ENCODE measurements around the gene ARHGAP15. TPM values are rescaled to one million over a fixed set of nuclear protein-coding genes. Genes with fewer than 3 reads are reported as not detected.

ARHGAP15 gene
- total RNA-seq, 1 donor = 0.43 TPM

- no peak for DNase-seq (ENCODE audit: low read depth)
- no peak overlapping the region for H3K4me3 ChIP-seq (ENCODE audit: low read depth, low read length)
- no peak for TF ChIP-seq CTCF (IDR thresholded peaks at IDR 0.05; ENCODE audit: insufficient read depth, low read depth, low read length)
Observed at GRCh38 chr2:143732871-143733270, 603.7 kb downstream of the ARHGAP15 start.

- TF ChIP-seq CTCF (IDR thresholded peaks at IDR 0.05; ENCODE audit: insufficient read depth, low read depth, low read length) = no peak
- H3K4me3 ChIP-seq (ENCODE audit: low read depth, low read length) = no peak overlapping the region
- no peak for DNase-seq (ENCODE audit: low read depth)
Observed at GRCh38 chr2:143734507-143734906, 605.3 kb downstream of the ARHGAP15 start.

GRCh38 chr2:143736904-143737303, 607.7 kb downstream of the ARHGAP15 start:
- no peak for DNase-seq (ENCODE audit: low read depth)
- no peak for TF ChIP-seq CTCF (IDR thresholded peaks at IDR 0.05; ENCODE audit: insufficient read depth, low read depth, low read length)
- no peak overlapping the region for H3K4me3 ChIP-seq (ENCODE audit: low read depth, low read length)

GRCh38 chr2:143740431-143740830, 611.2 kb downstream of the ARHGAP15 start:
- no peak for TF ChIP-seq CTCF (IDR thresholded peaks at IDR 0.05; ENCODE audit: insufficient read depth, low read depth, low read length)
- no peak for DNase-seq (ENCODE audit: low read depth)
- H3K4me3 ChIP-seq (ENCODE audit: low read depth, low read length) = no peak overlapping the region

GRCh38 chr2:143741205-143741604, 612.0 kb downstream of the ARHGAP15 start:
- no peak for DNase-seq (ENCODE audit: low read depth)
- no peak overlapping the region for H3K4me3 ChIP-seq (ENCODE audit: low read depth, low read length)
- TF ChIP-seq CTCF (IDR thresholded peaks at IDR 0.05; ENCODE audit: insufficient read depth, low read depth, low read length) = no peak

- TF ChIP-seq CTCF (IDR thresholded peaks at IDR 0.05; ENCODE audit: insufficient read depth, low read depth, low read length) = no peak
- no peak overlapping the region for H3K4me3 ChIP-seq (ENCODE audit: low read depth, low read length)
Observed at GRCh38 chr2:143742581-143742980, 613.4 kb downstream of the ARHGAP15 start.

GRCh38 chr2:143744114-143744513, 614.9 kb downstream of the ARHGAP15 start:
- H3K4me3 ChIP-seq (ENCODE audit: low read depth, low read length) = no peak overlapping the region
- DNase-seq (ENCODE audit: low read depth) = no peak
- no peak for TF ChIP-seq CTCF (IDR thresholded peaks at IDR 0.05; ENCODE audit: insufficient read depth, low read depth, low read length)

More at GRCh38 chr2:143742581-143742980, 613.4 kb downstream of the ARHGAP15 start:
- DNase-seq (ENCODE audit: low read depth) = no peak
